Measurements from ENCODE around the gene RAPGEF4.

- no peak for TF ChIP-seq POLR2A (IDR thresholded peaks at IDR 0.05)
- TF ChIP-seq, protein P1, sequence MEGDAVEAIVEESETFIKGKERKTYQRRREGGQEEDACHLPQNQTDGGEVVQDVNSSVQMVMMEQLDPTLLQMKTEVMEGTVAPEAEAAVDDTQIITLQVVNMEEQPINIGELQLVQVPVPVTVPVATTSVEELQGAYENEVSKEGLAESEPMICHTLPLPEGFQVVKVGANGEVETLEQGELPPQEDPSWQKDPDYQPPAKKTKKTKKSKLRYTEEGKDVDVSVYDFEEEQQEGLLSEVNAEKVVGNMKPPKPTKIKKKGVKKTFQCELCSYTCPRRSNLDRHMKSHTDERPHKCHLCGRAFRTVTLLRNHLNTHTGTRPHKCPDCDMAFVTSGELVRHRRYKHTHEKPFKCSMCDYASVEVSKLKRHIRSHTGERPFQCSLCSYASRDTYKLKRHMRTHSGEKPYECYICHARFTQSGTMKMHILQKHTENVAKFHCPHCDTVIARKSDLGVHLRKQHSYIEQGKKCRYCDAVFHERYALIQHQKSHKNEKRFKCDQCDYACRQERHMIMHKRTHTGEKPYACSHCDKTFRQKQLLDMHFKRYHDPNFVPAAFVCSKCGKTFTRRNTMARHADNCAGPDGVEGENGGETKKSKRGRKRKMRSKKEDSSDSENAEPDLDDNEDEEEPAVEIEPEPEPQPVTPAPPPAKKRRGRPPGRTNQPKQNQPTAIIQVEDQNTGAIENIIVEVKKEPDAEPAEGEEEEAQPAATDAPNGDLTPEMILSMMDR (IDR thresholded peaks at IDR 0.05) = no peak
Observed at GRCh38 chr2:172846551-172846950, 110.9 kb downstream of the RAPGEF4 start.

Data from Peyer's patch (tissue), 4 donors.